HG03469 (cell line): Measurements from ENCODE around the gene PREX1.

Source experiments
- ATAC-seq: cut with Tn5 transposase; IDR thresholded peaks from one replicate; pipeline ENCODE4 v1.9.1; 2021; ENCODE audit warnings: mild to moderate bottlenecking, moderate library complexity, moderate number of reproducible peaks; ENCODE audit not compliant: unreplicated experiment

Gene PREX1

GRCh38 chr20:48705240-48706115, 122.3 kb downstream of the PREX1 start:
- no peak for ATAC-seq

- ATAC-seq, result no peak
Observed at GRCh38 chr20:48704761-48705160, 123.0 kb downstream of the PREX1 start.

- no peak for ATAC-seq
Observed at GRCh38 chr20:48703511-48704219, 124.1 kb downstream of the PREX1 start.

GRCh38 chr20:48703107-48703506, 124.7 kb downstream of the PREX1 start:
- no peak for ATAC-seq

GRCh38 chr20:48702455-48702913, 125.3 kb downstream of the PREX1 start:
- ATAC-seq, result no peak

- no peak for ATAC-seq
Observed at GRCh38 chr20:48701702-48702101, 126.1 kb downstream of the PREX1 start.

GRCh38 chr20:48698507-48699267, 129.1 kb downstream of the PREX1 start:
- no peak for ATAC-seq

GRCh38 chr20:48697845-48698491, 129.8 kb downstream of the PREX1 start:
- ATAC-seq, result no peak

- ATAC-seq, result no peak
Observed at GRCh38 chr20:48696671-48697070, 131.1 kb downstream of the PREX1 start.

- no peak for ATAC-seq
Observed at GRCh38 chr20:48695738-48696137, 132.1 kb downstream of the PREX1 start.

- ATAC-seq, result no peak
Observed at GRCh38 chr20:48695255-48695654, 132.5 kb downstream of the PREX1 start.

GRCh38 chr20:48694381-48694865, 133.4 kb downstream of the PREX1 start:
- ATAC-seq, result no peak

- ATAC-seq, result no peak
Observed at GRCh38 chr20:48691523-48691922, 136.3 kb downstream of the PREX1 start.

- no peak for ATAC-seq
Observed at GRCh38 chr20:48690888-48691287, 136.9 kb downstream of the PREX1 start.

- ATAC-seq, result no peak
Observed at GRCh38 chr20:48689874-48690571, 137.8 kb downstream of the PREX1 start.

GRCh38 chr20:48689388-48689787, 138.4 kb downstream of the PREX1 start:
- no peak for ATAC-seq

GRCh38 chr20:48688579-48688978, 139.2 kb downstream of the PREX1 start:
- no peak for ATAC-seq

- ATAC-seq, result no peak
Observed at GRCh38 chr20:48687117-48687800, 140.5 kb downstream of the PREX1 start.
